Measurements from ENCODE around the gene CDK5RAP1.

Gene CDK5RAP1

DNA sequence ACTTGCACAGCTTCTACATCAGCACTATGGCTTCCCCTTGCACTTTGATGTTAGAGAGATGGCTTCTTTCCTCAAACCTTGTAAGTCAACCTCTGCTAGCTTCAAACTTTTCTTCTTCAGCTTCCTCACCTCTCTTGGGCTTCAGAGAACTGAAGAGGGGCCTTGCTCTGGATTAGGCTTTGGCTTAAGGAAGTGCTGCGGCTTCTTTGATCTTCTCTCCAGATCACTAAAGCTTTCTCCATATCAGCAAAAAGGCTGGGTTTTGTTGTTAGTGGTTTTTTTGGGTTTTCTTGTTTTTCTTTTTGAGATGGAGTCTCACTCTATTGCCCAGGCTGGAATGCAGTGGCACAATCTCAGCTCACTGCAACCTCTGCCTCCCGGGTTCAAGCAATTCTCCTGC is 24.0 kb downstream of the CDK5RAP1 start:
- DNase-seq: no peak

DNA sequence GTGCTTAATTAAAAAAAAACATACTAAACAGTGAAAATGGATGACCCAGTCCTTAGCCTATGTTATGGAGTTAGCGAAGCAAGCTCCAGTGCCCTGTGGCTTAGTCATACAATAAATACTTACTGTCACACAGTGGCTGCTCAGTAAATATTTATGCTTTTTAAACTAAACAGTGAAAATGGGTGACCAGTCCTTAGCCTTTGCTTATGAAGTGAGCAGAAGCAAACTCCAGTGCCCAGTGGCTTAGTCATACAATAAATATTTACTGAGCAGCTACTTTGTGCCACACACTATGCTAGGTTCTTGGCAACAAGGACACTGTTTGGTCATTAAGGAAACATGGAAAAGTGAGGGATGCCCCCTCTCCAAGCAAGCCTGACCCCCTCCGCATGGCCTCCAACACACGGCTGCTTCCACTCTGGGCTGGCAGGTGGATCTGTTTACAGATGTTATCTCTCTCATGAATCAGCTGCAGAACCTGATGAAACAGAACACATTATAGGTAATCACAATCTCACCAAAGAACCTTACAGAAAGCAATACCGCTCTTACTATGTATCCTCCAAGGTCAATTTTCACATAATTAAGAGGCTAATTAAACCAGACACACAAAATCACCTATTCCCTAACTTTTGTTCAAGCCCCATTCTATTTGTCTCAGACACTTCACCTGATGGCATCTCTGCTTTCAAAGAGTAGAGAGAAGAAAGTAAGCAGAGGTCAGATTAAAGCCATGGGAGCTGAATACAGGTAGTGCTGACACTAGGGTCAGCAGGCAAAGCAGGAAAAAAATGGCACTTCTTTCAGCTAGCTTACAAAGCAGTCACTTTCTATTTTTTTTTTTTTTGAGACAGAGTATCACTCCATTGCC is 27.3 kb downstream of the CDK5RAP1 start:
- no peak for DNase-seq

DNA sequence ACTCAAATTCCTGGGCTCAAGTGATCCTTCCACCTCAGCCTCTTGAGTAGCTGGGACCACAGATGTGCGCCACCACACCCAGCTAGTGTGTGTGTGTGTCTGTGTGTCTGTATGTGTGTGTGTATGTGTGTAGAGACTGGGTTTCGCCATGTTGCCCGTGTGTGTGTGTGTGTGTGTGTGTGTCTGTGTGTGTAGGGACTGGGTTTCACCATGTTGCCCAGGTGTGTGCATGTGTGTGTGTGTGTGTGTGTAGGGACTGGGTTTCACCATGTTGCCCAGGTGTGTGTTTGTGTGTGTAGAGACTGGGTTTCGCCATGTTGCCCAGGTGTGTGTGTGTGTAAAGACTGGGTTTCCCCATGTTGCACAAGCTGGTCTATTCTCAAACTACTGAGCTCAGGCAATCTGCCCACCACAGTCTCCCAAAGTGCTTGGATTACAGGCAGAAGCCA is 28.3 kb downstream of the CDK5RAP1 start:
- no peak for DNase-seq

DNA sequence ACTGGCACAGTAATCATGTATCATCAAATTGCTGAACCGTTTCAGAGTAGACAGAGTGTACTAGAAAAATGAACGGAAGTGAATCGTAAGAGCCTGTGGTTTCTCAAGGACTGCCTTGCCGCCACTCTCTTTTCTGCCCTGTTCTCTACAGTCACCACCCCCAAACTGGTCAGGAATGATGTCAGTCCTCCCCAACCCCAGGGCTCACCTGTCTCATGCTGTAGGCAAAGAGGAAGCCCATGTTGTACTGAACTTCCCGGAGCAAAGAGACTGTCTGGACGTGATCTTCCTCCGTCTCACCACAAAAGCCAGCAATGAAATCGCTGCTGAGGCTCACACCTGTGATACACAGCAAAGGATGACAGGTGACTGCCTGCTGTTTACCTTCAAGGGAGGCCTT is 31.0 kb downstream of the CDK5RAP1 start:
- no peak for DNase-seq

DNA sequence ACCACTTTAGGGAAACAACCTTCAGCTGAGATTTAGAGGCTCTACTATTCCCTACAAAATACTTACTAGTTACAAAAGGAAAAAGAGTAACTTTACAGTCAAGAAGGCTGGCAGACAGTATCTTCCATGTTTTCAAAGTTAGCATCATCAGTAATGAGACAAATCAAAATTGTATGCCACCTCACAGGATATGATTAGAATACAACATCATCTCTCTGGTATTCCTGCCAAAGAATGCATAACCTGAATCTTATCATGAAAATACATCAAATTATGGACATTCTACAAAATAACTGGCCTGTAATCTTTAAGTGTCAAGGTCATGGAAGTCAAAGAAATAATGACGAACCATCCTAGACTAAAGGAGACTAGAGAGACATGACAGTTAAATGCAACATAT is 38.4 kb downstream of the CDK5RAP1 start:
- no peak for DNase-seq

DNA sequence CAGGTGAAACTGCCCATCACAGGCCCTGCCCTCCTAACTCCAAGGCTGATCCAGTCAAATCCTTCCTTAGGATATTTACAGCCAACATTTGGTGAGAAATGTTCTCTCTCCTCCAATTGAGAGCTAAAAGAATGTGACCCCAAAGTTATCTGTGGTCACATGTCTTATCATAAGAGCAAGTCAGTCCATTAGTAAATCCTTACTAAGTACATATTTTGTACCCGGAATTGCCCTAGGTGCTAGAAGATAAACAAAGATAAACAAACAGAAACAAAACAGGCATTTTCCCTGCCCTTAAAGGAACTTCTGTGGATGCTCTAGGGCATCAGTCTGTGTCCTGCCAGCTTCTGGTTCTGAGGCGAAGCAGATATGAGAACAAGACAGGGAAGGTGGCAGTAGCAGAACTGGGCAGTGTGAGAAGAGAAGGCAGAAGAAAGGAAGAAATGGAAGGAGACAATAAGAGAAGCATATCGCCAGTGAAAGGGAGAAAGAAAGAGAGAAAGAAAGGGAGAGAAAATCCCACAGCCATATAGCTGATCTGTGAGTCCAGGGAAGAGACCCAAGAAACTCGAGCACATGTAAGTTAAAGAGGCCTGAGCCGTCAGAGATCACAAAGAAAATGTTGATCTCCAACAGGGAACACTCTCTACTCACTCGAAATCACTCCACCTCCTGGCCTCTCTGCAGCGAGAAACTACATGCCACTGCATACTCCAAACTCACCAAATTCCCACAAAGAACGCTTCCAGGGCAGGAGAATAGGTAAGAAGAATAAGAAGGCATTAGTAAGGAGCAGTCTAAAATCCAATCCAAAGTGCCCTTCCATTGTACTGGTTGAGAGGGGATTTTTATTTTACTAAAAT is 41.7 kb downstream of the CDK5RAP1 start:
- DNase-seq: no peak

DNA sequence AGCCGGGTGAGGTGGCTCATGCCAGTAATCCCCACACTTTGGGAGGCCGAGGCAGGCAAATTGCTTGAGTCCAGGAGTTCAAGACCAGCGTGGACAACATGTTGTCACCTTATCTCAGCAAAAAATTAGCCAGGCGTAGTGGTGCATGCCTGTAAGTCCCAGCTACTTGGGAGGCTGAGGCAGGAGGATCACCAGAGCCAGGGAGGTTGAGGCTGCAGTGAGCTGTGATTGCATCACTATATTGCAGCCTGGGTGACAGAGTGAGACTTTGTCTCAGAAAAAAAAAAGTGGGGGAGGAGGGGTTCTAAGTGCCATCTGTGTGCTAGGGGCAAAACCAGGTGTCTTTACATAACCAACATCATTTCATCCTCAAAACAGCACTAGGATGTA is 48.3 kb downstream of the CDK5RAP1 start:
- DNase-seq: no peak

DNA sequence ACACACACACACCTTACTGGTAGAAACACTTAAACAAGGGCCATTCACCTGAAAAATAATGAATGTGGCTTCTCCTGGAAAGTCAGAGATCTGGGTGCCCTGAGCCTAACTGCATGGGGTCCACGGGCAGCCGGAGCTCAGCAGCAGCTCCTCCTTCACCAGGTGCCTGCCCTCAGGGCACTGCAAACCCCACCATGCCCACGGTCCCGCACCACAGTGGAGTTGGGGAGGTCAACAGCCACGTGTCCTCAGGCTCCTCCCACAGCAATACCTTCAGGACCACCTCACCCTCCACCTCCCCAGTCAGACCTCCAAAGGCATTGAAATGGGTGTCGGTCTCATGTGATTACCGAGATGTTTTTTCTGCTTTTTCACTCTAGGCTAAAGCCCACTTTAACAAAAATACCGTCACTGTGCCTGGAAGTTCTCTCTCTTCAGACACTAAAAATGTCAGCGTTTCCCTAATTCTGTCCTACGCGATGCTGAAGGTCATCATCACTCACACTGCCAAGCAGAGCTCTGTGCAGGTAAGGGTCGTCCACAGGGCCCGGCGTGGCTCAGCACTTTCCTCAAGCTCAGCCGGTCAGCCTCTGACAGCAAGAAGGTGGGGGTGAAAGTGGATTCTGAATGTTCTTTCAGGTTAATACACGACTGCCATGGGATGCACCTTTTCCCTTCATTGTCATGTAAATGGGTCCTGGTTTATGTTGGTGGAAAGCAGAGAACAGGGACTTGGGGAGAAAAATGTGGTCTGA is 48.9 kb downstream of the CDK5RAP1 start:
- no peak for DNase-seq

DNA sequence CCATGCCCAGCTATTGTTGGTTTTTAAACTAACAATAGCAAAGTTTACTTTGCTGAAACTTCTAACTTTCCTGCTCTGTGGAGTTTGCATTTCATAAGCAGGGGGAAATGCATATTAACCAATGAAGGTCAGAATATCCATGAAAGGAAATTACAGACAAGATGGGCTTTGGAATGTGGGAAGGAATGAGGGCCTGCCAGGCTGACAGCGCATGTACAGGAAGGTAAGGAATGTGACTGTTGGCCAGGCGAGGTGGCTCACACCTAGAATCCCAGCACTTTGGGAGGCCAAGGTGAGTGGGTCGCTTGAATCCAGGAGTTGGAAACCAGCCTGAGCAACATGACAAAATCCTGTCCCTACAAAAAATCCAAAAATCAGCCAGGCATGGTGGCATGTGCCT is 49.6 kb downstream of the CDK5RAP1 start:
- DNase-seq: no peak

DNA sequence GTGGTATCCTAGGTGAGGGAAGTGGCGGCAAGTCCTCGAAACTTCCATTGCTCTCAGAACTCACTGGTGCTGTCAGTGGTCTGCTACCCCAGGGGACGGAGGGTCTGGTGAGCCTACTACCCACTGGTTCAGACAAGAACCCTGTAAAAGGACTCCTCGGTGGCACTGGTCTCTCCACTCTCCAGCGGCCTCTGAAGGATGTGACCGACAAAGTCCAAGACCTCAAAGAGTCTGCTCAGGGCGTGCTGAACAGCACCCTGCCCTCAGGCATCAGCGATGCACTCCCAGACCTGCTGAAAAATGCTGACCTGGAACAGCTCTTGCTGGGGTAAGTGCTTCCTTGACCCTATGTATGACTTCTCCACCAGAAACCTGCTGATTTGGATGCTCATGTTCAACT is 51.8 kb downstream of the CDK5RAP1 start:
- DNase-seq: no peak

DNA sequence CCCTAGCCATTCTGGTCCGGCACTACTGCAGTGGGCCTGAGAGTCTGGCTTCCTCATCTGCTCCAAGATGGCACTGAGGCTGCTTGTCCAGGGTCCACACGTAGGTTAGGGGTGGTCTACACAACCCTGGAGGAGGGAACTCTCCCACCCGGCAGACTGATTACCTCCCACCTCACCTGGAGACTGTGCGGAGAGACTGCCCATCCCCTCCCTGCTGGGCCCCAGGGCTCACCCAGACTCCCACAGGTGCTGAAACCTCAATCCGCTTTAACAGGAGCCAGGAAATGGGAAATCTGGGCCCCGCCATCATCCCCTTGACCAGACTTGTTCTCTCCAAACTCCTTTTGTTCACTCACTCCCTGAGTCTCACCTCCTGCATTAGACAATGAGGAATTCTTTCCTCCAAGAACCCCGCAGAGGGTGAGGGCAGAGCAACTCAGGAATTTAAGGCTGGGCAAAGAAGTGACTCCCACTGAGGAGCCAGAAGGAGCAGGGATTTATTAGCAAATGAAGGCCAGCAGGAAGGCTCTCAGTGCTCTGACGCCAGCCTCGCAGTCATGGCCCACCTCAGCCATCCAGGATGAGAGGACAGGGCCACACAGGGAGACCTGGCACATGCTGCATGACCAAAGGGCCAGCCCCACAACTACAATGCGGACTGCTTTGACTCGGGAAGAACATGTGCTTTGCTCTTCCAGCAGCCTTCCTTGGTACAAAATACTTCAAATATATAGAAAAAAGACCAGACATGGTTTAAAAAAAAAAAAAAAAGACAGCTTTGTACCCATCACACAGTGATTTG is 53.0 kb downstream of the CDK5RAP1 start:
- no peak for DNase-seq

DNA sequence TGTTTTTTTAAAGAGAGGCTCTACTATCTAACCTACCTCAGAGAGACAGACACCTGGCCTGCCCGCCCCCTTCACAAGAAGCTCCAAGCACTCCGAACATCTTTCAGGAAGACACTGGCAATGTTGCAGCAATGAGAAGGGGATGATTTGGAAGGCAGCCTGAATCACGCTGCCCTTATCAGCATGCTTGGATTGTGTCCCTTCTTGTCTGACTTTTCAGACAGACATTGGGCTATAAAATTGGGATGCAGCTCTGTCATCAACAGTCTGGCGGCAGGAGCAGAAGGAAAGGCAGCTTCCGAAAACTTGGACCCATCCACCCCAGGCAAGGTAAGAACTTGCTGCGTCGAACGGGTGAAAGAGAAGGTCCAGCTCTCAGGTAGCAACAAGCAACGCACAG is 56.0 kb downstream of the CDK5RAP1 start:
- no peak for DNase-seq

DNA sequence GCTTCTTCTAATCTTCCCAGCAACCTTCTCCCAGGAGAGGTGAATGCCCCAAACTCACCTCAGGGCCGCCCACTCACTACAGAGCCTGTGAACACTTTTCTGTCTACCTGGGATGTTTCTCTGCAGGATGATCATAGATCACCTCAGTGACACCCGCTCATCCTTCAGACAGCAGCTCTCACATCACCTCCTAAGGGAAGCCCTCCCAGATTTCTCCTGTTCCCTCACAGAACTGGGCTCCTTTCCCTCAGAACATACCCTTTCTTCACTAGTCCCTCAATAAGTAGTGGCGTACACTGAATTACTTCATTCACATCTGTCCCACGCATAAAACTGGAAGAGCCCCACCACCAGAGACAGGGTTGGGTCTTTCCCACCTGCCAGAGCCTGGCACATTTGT is 57.8 kb downstream of the CDK5RAP1 start:
- no peak for DNase-seq

DNA sequence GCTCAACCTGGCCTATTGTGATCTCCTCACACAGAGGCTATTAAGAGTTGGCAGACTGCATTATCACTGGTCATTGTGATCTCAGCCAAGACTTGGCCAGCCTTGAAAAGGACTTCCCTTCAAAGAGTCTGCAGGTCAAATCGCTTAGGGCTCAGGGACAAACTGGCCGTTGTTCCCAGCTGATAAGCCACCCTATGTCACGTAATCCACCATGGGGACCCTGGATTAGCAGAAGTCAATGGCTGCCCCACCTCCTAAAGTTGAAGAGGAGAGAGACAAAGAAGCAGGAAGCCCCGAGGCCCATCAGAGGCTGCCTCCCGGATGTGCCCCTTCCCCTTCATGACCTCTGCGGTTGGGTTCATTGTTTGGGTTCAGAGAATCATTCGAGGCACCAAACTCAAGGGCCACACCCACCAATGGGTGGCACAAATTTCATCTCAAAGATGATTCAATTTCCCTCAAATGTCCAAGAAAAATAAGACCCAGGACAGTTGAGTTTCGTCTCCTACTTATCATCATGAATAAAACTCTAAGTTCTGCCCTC is 61.7 kb downstream of the CDK5RAP1 start:
- DNase-seq: no peak

DNA sequence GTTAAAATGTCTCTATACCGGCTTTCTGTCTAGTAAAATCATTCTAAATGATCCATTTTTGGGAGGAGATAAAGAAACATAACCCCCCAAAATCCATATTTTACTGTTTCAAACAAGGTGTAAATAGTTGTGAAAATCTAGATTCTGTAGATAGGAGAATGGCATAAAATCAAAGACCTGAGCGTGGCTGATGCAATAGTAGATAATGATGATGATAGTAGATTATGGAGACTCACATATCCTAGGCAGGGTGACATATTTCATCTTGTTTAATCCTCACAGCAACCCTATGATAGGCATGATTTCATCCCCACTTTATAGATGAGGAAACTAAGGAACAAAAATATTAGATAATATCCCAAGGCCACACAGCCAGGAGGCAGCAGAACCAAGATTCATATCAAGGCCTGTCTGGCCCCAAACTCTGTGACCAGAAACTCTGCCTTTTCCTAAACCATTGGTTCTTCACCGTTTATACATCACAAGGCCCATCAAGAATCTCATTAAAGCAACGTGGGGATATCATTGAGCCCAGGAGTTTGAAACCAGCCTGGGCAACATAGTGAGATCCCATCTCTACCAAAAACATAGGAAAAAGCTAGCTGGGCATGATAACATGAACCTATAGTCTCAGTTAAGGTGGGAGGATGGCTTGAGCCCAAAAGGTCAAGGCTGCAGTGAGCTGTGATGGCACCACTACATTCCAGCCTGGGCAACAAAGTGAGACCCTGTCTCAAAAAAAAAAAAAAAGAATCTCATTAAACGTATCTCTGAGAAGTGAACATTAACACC is 62.7 kb downstream of the CDK5RAP1 start:
- DNase-seq: no peak

DNA sequence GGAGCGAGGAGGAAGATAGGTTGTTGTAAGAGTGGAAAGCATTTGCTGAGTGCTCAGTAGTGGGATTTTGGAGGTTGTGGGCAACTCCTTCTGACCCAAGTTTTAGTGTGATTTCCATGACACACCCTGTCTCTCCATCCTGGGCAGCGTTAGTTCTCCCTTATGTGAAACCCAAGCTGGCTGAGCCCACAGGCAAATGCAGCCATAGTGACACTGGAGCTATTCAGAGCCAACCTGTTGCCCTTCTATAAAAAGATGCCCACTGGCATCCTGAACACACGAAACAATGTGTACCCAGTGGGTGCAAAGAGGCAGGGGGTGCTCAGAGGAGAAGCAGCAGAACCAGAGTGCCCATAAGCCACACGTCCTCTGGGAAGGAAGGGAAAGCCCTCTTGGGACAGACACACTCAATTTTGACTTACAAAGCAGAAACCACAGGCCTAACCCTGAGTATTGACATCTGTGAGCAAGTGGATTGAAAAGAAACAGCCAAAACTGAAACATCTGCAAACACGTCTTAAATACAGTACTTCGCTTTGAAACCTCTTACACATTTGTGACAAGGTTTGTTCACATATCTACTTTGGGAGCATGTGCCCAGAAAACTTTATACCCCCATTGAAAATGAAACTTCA is 63.7 kb downstream of the CDK5RAP1 start:
- DNase-seq: no peak

DNA sequence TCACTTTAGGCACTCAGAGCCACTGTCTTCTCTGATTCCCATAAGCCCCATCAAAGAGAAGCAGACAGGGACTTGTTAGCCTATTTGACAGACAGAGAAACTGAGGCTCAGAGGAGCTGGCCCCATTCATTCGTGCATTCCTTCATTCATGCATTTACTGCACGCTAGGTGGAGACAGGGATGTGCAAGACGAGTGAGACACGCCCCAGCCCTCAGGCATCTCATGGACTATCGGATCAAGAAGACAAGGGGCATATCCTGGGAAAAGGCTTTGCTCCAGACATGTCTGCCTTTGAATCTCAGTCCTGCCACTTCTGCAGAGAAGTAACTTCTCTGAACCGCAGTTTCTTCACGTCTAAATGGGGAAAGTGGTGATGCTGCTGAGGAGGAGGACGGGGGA is 64.2 kb downstream of the CDK5RAP1 start:
- DNase-seq: no peak

DNA sequence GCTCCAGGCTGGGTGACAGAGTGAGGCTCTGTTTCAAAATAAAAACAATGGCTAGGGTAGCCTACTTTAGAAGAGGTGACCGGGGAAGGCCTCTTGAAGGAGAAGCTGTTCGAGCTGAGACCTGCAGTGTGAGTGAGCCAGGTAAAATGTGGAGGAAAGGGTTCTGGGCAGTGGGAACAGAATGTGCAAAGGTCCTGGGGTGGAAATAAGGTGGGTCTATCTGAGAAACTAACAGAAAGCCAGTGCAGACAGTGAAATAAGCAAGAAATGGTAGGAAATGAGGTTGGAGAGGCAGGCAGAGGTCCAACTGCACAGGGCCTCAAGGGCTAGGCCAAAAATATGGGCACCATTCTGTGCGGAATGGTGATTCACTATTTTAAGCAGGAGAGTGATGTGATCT is 64.9 kb downstream of the CDK5RAP1 start:
- no peak for DNase-seq

DNA sequence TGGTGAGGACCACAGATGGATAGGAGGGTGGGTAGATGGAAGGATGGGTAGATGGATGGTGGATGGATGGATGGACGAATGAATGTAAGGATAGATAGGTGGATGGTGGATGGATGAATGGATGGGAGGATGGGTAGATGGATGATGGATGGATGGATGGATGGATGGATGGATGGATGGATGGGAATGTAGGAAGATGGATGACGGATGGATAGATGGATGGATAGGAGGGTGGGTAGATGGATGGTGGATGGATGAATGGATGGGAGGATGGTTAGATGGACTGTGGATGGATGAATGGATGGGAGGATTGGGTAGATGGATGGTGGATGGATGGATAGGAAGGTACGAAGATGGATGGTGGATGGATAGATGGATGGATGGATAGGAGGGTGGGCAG is 67.2 kb downstream of the CDK5RAP1 start:
- DNase-seq: no peak

DNA sequence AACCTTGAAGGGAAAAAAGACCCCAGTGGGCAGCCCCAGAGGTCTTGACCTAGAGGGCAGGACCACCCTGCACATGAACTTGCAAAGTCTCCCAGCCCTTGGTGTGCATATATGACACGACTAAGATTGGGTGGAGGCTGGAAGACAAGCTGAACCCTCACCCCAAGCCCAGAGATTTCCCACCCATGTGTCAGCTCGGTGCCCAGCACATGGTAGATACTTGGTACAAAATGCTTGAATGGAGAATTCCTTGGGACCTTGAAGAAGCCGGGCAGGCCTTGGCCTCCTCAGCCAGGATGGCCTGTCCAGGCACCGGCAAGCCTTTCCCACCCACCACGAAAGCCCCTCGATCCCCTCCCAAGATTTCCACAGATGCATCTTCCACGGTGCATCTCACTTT is 67.7 kb downstream of the CDK5RAP1 start:
- no peak for DNase-seq

DNA sequence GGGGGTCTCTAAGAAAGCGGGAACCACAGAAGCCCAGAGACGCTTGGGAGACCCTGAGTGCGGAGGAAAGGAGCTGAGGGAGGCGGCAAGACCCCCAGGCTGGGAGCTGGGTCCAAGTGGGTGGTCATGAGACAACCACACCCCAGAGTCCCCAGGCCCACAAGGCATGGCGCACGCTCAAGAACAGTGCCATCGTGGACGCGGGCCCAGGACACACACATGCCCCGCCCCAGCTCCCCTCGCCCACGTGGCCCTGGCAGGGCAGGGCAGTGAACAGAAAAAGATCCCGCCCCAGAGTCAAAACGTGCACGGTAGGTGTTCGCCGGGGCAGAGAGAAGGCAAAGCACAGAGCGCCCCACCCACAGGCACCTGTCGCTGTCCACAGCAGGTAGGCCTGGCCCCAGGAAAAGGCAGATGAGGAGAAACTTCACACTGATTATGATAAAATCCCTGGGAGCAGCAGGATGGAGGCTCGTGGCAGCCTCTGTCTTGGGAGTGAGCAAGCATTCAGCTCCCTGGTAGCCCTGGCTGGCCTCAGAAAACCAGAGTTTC is 68.3 kb downstream of the CDK5RAP1 start:
- no peak for DNase-seq
